Measurements from ENCODE around the gene DISP3. TPM values are rescaled to one million over a fixed set of nuclear protein-coding genes. Genes with fewer than 3 reads are reported as not detected.

DISP3 gene
- total and polyA plus RNA-seq, 11 donors, result 0.03 to 0.45 (median 0.12) TPM; not detected in 5

DNA sequence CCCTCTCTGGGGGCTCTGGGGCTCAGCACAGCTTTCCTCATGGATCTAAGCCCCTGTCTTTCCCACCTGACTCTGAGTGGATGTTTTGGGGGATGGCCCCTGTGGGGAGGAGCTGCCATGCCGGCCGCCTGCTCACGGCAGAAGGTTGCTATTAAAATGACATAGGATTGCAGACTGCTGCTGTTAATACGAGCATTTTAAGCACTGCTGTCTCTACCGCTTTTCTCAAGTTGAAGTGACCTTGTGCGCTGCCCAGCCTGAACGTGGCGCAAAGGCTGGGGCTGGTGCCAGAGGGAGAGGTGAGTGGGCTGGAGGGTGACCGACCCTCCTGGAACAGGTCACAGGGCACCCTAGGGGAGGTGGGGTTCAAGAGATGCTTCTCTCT lies 58.4 kb downstream of the DISP3 start:
- Histone ChIP-seq H3K4me1 (no peaks in the 10 kb centered on the region), H3K27me3 (peaks cover 0 to 41% (median 3%) of the 10 kb centered on the region in 9 donors), H3K9me3 (no peaks in the 10 kb centered on the region), H3K27ac (no peak overlapping the region), H3K4me3 (no peak overlapping the region), H3K36me3 (no peaks in the 10 kb centered on the region)
- no peak for ATAC-seq
- intact Hi-C loops (cut with DNase I), result no loop called here
- DNase-seq, result no peak
- WGBS, 4 donors, result 71 to 82% (median 77%) methylated on average over 9 of the region's 9 CpGs
- no peak for TF ChIP-seq CTCF (IDR thresholded peaks at IDR 0.05)

DNA sequence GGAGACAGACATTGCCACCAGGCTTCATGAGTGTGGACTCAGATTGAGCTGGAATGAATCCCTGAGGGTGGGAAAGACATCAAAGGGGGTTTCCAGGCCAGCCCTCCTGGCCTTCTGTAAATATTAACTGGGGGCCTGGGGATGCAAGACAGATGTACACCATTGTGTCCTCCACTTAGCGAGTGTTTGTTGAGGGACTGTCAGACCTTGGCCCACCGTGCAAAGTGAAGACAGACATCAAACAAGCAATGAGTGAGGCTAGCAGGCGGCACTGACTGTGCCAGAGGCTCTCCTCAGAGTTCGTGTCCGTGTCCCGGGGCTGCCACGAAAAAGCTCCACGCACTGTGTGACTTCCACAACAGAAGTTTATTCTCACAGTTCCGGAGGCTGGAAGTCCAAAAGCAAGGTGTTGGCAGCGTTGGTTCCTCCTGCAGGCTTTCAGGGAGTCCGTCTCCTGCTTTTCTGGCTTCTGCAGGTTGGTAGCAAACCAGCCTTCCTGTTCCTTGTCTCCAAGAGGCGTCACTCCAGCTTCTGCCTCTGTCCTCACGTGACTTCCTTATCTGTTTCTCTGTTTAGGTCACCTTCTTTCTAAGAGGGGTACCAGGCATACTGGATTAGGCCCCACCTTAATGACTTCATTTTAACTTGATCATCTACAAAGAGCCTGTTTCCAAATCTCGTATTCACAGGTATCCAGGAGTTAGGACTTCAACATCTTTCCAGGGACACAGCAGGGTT lies 59.1 kb downstream of the DISP3 start:
- intact Hi-C loops (cut with DNase I), result no loop called here
- Histone ChIP-seq H3K4me3 (no peak overlapping the region), H3K27ac (no peak overlapping the region), H3K9me3 (no peaks in the 10 kb centered on the region), H3K4me1 (no peaks in the 10 kb centered on the region), H3K36me3 (no peaks in the 10 kb centered on the region), H3K27me3 (peaks cover 0 to 48% (median 3%) of the 10 kb centered on the region in 9 donors)
- WGBS, 4 donors, result 71 to 78% (median 73%) methylated on average over 14 of the region's 14 CpGs
- no peak for DNase-seq
- ATAC-seq, result no peak
- TF ChIP-seq CTCF (IDR thresholded peaks at IDR 0.05) (no peak), POLR2A (IDR thresholded peaks at IDR 0.05) (no peak)

GRCh38 chr1:11538886-11539285 lies 59.9 kb downstream of the DISP3 start:
- no peak for ATAC-seq
- no peak overlapping the region for H3K27ac ChIP-seq
- no peaks in the 10 kb centered on the region for H3K9me3 ChIP-seq
- TF ChIP-seq POLR2A (IDR thresholded peaks at IDR 0.05) (no peak), CTCF (IDR thresholded peaks at IDR 0.05) (no peak)
- 67 to 74% (median 71%) methylated on average over 9 of the region's 9 CpGs for WGBS, 4 donors
- H3K27me3 ChIP-seq, result peaks cover 0 to 56% (median 3%) of the 10 kb centered on the region in 9 donors
- H3K4me3 ChIP-seq, result no peak overlapping the region
- H3K4me1 ChIP-seq, result no peaks in the 10 kb centered on the region
- DNase-seq, result no peak
- no peaks in the 10 kb centered on the region for H3K36me3 ChIP-seq
- intact Hi-C loops (cut with DNase I), result no loop called here

DNA sequence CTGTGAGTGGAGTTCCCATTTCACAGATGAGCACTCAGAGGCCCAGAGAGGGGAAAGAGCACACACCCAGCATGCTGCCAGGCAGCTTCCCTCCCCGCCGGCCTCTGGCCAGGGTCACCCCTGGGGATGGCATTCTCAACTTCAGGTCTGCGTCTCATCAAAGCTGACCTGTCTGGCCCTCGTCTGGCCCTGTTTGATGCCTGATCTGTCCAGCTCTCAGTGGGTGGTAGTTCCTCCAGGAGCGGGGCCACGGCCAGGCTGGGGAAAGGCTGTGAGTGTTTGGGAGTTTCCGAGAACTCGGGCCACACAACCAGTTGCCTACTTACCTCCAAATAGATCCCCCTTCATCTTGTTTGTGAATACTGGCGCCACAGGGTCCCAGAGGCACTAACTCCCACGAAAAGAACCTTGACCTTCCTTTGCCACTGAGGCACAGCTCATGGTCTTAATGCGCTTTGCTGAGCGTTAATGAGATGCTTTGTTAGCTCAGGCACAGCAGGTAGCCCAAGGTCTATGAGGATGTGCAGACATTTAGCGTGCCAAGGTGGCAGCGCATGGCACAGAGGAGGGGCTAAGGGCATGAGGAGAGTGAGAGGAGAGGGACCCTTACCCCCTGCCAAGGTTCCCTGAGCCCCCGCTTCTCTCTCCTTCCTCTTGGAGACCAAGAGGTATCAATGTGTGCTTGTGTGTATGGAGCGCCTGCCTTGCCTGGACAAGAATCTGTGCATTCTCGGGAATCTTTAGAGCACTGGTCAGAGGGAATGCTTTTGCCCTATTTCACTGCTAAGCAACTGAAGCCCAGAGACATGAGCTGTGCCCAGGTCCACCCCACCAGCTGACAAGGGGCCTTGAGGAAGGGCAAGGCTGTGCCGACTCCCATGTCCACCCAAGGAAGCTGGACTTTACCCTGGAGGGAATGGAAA lies 61.2 kb downstream of the DISP3 start:
- Histone ChIP-seq H3K4me1 (no peaks in the 10 kb centered on the region), H3K9me3 (no peaks in the 10 kb centered on the region), H3K27ac (no peak overlapping the region), H3K4me3 (no peak overlapping the region), H3K36me3 (no peaks in the 10 kb centered on the region), H3K27me3 (peaks cover 0 to 59% (median 3%) of the 10 kb centered on the region in 9 donors)
- no peak for ATAC-seq
- no peak for TF ChIP-seq CTCF (IDR thresholded peaks at IDR 0.05)
- TF ChIP-seq POLR2A (IDR thresholded peaks at IDR 0.05), result no peak
- 40 to 45% (median 42%) methylated on average over 17 to 18 of the region's 18 CpGs for WGBS, 4 donors
- DNase-seq, result no peak
- intact Hi-C loops (cut with DNase I), result no loop called here
